GM12874 (cell line): ENCODE results near the gene PTPRZ1.

Experiments used
- TF ChIP-seq, protein P1 (sequence below): IDR thresholded peaks from 2 replicates; pipeline ENCODE4 v1.5.1; 2011; ENCODE audit warnings: low read depth, mild to moderate bottlenecking, control low read depth, low read length, moderate library complexity; ENCODE audit not compliant: insufficient read depth

Gene PTPRZ1

DNA sequence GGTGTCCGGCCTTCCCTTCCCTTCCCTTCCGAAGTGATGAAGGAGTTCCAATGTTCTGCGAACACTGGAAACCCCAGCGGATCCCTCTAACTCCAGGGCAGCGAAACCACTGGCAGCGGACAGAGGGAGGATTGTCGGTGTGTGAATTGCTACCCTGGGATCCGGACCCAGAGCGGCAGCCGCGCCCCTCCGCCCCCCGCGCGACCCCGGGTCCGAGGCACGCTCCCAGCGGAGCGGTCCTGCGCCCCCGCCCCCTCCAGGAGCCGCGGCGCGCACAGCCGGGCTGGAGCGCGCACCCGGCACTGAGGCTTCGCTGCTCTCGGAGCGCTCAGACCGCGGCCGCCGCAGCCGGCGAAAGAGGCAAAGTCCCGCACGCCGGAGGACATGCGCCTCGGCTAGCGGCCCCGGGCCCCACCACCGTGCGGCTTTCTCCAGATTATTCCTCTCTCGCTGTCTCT is at the start of gene PTPRZ1:
Gene PTPRZ1 (plus strand): TSS at position 331 of the 458 bp plus-strand sequence. CDS start 339 bp downstream, outside the sequence.
- TF ChIP-seq, protein P1, sequence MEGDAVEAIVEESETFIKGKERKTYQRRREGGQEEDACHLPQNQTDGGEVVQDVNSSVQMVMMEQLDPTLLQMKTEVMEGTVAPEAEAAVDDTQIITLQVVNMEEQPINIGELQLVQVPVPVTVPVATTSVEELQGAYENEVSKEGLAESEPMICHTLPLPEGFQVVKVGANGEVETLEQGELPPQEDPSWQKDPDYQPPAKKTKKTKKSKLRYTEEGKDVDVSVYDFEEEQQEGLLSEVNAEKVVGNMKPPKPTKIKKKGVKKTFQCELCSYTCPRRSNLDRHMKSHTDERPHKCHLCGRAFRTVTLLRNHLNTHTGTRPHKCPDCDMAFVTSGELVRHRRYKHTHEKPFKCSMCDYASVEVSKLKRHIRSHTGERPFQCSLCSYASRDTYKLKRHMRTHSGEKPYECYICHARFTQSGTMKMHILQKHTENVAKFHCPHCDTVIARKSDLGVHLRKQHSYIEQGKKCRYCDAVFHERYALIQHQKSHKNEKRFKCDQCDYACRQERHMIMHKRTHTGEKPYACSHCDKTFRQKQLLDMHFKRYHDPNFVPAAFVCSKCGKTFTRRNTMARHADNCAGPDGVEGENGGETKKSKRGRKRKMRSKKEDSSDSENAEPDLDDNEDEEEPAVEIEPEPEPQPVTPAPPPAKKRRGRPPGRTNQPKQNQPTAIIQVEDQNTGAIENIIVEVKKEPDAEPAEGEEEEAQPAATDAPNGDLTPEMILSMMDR, result no peak

DNA sequence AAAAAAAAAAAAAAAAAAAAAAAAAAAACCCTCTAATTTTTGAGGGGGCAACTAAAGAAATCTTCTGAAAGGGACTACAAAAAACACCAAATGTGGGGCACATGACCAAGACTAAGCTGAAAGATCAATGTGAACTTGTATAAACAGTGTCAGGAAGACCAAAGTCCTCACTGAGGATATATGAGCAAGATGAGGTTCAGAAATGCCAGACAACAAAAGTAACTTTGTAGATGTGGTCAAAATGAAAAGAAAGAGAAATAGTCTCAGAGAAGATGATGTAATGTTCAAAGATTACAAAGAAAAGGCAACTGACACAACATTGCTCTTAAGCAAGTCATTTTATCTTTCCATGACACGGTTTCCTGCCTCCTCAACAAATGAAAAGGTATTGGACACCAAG is 48.7 kb upstream of the PTPRZ1 start:
- TF ChIP-seq, protein P1, result no peak

DNA sequence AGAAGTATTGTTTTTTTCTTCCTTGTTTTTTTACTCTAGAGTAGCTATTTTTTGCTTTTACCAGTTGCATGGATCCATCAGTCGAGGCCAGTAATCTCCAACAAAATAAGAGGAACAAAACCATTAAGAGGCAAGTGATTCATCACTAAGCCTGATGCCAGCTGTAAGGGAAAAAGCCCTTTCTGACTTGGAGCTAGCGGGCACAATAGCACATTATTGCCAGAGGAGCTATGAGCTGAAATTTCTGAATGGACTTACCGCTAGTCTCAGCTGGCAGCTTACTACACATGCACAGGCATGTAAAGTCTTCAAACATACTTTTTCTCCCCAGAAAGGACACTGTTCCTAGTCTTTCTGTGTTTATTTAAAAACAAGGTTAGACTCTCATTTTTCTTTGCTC is 41.6 kb upstream of the PTPRZ1 start:
- TF ChIP-seq, protein P1, result no peak

DNA sequence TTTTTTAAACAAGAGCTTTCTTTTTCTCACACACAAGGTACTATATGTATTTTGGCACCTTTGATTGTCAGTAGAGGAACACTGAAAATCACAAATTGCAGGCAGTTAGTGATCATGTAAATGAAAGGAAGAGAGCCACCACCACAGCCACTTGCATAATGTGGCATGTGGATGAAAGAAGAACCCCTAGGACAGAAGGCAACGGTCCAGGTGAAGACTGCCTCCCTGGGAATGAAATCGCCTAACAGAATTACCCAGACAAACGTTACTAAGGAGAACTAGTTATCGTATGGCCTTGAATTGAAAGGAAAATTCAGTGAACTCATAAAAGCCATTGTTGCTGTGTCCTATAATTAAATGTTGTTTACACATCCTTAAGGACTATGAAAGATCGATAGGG is 41.2 kb upstream of the PTPRZ1 start:
- TF ChIP-seq, protein P1, result no peak

DNA sequence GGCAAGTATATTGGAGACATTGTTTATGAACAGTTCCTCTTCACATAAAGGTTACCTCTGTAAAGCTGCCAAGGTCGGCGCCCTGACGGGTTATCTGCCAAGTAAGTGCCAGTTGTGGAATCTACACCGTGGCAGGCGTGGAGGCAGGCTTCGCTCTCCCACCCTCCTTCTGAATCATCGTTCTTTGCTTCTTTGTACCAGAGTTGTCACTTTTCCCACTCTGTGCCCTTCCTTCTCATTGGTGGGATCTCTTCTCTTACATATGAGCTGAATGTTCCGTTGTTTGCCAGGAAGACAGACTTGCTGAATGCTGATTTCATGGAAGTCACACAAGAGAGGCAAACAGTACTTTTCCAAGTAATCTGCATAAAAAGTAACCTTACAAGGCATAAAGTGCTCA is 40.6 kb upstream of the PTPRZ1 start:
- TF ChIP-seq, protein P1, result no peak

DNA sequence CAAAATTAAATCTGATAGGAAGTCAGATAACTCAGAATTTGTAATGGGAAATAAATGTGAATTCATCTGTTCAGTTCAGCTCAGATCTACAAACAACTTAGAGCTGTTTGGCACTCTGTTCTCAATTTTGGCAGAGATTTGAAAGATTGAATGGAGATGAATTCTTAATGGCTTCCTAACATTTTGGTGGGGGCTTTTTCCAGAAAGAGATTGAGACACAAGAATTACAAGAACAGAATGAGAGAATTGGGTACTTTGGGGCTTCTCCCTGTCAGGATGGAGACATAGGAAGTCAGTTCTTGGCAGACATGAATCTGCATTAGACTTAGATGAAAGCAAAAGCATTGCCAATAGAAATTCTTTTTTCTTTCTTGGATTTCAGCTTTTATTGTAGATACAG is 39.0 kb upstream of the PTPRZ1 start:
- TF ChIP-seq, protein P1, result no peak

DNA sequence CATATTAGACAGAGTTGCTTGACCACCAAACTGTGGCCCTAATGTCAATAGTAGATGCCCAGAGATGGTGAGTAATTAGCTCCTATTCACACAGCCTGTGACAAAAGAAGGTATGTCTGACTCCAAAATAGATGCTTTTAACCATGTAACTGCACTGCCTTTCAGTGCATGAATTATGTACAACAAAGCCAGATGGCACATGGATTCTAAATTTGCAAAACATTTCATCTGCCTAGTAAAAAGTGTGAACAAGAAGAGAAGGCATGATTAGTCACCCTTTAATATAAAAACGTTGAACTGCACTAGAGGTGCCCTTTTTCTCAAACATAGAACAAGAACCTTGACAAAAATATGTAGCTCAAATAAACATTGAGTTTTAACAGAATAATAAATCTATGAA is 35.5 kb upstream of the PTPRZ1 start:
- TF ChIP-seq, protein P1, result no peak
